Left lung (tissue), 10 donors: ENCODE data around the gene PIGN. TPM values are rescaled to one million over a fixed set of nuclear protein-coding genes. Genes with fewer than 3 reads are reported as not detected.

ENCODE experiments used
- ATAC-seq: fragments of 200-7000 bp; cut with Tn5 transposase; one replicate; pipeline ENCODE4 v1.9.1; 2020; ENCODE audit warnings: moderate library complexity
- DNase-seq, 4 donors: peaks; one replicate each; pipeline ENCODE4 v3.0.0-alpha.2; 2013 to 2020
- H3K27ac ChIP-seq, 2 donors: fragments of 200-600 bp; sonication (generic) in 1 of 2; one replicate each; pipeline versions ENCODE4 v1.5.0 to v1.8.0; 2020 to 2021
- H3K27me3 ChIP-seq, 2 donors: fragments of 200-600 bp; sonication (generic) in 1 of 2; one replicate each; pipeline versions ENCODE4 v1.5.0 to v1.8.0; 2020 to 2021
- H3K36me3 ChIP-seq, 2 donors: fragments of 200-600 bp; sonication (generic) in 1 of 2; one replicate each; pipeline versions ENCODE4 v1.5.0 to v1.8.0; 2020 to 2021
- H3K4me1 ChIP-seq, 2 donors: fragments of 200-600 bp; one replicate each; pipeline ENCODE4 v1.8.0; 2021
- H3K4me3 ChIP-seq, 2 donors: fragments of 200-600 bp; sonication (generic) in 1 of 2; one replicate each; pipeline versions ENCODE4 v1.5.0 to v1.8.0; 2020 to 2021; ENCODE audit warnings: mild to moderate bottlenecking in 1 of 2
- H3K9me3 ChIP-seq, 2 donors: fragments of 200-600 bp; sonication (generic) in 1 of 2; one replicate each; pipeline versions ENCODE4 v1.5.0 to v1.8.0; 2020 to 2021
- intact Hi-C, 2 donors: fragments of 100-400 bp; cut with DNase I; formaldehyde crosslinking; loops; one replicate each; pipeline versions ENCODE4 v1.11.2 to v1.14.2; 2022
- polyA plus RNA-seq, 6 donors: library from polyadenylated mRNA; unstranded; fragments of 120-200 nt; gene quantifications; one replicate each; pipeline ENCODE4 v1.2.1, GENCODE V29; 2013; ENCODE audit not compliant: insufficient read length in 6 of 6
- total RNA-seq, 2 donors: library from RNA; stranded (reverse); fragmentation: NEBNext Ultra II Directional; extraction: Animal tissue kit (Norgen Biotek cat#: 25700); gene quantifications; one replicate each; pipeline ENCODE4 v1.2.1, GENCODE V29; 2021
- TF ChIP-seq, protein P1 (sequence below), 2 donors: fragments of 200-600 bp; sonication (generic) in 1 of 2; IDR thresholded peaks; one replicate each; pipeline versions ENCODE4 v1.5.0 to v1.8.0; 2021; ENCODE audit warnings: antibody characterized with exemption in 2 of 2
- donor health status: DM: no; HTN: yes; CAD: no.
- donor health status: DM: no; HTN: no; CAD: no.

The PIGN gene
- total and polyA plus RNA-seq, 8 donors = 28.1 to 36.8 (median 29.5) TPM

GRCh38 chr18:62196980-62197379 lies 10.1 kb upstream of the PIGN start:
- TF ChIP-seq, protein P1, sequence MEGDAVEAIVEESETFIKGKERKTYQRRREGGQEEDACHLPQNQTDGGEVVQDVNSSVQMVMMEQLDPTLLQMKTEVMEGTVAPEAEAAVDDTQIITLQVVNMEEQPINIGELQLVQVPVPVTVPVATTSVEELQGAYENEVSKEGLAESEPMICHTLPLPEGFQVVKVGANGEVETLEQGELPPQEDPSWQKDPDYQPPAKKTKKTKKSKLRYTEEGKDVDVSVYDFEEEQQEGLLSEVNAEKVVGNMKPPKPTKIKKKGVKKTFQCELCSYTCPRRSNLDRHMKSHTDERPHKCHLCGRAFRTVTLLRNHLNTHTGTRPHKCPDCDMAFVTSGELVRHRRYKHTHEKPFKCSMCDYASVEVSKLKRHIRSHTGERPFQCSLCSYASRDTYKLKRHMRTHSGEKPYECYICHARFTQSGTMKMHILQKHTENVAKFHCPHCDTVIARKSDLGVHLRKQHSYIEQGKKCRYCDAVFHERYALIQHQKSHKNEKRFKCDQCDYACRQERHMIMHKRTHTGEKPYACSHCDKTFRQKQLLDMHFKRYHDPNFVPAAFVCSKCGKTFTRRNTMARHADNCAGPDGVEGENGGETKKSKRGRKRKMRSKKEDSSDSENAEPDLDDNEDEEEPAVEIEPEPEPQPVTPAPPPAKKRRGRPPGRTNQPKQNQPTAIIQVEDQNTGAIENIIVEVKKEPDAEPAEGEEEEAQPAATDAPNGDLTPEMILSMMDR (IDR thresholded peaks at IDR 0.05) = no peak
- intact Hi-C loops = no loop called here
- ATAC-seq = no peak

DNA sequence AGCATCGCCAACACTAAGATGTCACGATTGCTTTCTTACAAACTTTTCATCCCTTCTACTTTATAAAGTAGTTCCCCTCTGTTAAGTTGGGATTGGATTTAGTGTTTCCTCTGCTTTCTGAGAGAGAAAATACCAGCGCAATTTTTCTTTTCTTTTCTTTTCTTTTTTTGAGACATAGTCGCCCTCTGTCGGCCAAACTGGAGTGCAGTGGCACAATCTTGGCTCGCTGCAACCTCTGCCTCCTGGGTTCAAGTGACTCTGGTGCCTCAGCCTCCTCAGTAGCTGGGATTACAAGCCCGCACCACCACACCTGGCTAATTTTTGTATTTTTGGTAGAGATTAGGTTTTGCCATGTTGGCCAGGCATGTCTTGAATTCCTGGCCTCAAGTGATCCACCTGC lies 9.2 kb upstream of the PIGN start:
- DNase-seq = no peak
- H3K4me3 ChIP-seq = no peak overlapping the region
- peaks cover 0 to 53% of the 10 kb centered on the region in 2 donors for H3K4me1 ChIP-seq
- no peaks in the 10 kb centered on the region for H3K36me3 ChIP-seq
- no peaks in the 10 kb centered on the region for H3K27me3 ChIP-seq
- intact Hi-C loops = no loop called here
- no peak for ATAC-seq
- no peak overlapping the region for H3K27ac ChIP-seq
- no peaks in the 10 kb centered on the region for H3K9me3 ChIP-seq
- TF ChIP-seq, protein P1 (IDR thresholded peaks at IDR 0.05) = no peak

More at GRCh38 chr18:62196980-62197379, 10.1 kb upstream of the PIGN start:
- Histone ChIP-seq H3K27ac (no peak overlapping the region), H3K9me3 (no peaks in the 10 kb centered on the region), H3K27me3 (no peaks in the 10 kb centered on the region), H3K36me3 (no peaks in the 10 kb centered on the region), H3K4me1 (peaks cover 0 to 47% of the 10 kb centered on the region in 2 donors), H3K4me3 (no peak overlapping the region)
- DNase-seq = no peak

GRCh38 chr18:62189208-62189607 lies 2.4 kb upstream of the PIGN start:
- H3K27me3 ChIP-seq = no peaks in the 10 kb centered on the region
- H3K27ac ChIP-seq = no peak overlapping the region
- no peaks in the 10 kb centered on the region for H3K9me3 ChIP-seq
- peak overlapping the region in 1 of 2 donors; percentile 82 for H3K4me3 ChIP-seq
- intact Hi-C loops = loop anchor here in 1 of 2 donors (10.0 kb wide), 1 partner anchor 56 kb away; no protein-coding TSS in a partner anchor
- TF ChIP-seq, protein P1 (IDR thresholded peaks at IDR 0.05) = no peak
- peaks cover 14 to 70% of the 10 kb centered on the region in 2 donors for H3K4me1 ChIP-seq
- DNase-seq = no peak
- ATAC-seq = no peak
- no peaks in the 10 kb centered on the region for H3K36me3 ChIP-seq

DNA sequence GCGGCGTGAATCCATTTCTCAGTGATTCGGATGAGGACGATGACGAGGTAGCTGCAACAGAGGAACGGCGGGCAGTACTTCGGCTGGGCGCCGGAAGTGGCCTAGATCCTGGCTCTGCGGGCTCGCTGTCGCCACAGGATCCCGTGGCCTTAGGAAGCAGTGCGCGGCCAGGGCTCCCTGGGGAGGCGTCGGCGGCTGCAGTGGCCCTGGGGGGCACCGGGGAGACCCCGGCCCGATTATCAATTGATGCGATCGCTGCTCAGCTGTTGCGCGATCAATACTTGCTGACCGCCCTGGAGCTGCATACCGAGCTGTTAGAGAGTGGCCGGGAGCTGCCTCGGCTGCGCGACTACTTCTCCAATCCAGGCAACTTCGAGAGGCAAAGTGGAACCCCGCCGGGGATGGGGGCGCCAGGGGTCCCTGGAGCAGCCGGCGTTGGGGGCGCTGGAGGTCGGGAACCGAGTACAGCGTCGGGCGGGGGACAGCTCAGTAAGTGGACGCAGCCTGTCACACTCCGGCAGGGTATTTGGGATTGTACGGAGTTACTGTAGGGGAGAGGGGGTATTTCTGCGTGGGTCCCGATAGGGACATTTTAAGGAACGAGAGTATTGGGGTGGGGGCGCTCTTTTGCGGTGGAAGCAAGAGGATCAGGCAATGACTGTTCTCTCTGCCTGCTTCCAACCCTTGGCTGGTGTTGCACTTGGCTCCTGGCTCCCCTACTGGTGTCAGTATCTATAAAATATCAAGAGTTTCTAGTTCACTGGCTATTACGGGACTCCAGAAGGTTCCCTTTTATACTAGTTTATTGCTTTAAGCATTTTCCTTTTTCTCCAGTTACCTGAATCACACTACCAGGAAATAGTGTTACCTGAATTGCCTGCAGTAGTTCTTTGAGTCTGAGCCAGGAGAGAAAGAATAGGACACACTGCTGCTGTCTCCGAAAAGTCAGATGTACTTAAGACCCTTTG lies 971 bp upstream of the PIGN start:
- no peaks in the 10 kb centered on the region for H3K27me3 ChIP-seq
- H3K27ac ChIP-seq = peak overlapping the region; percentile 71 to 86
- peak overlapping the region; percentile 82 to 93 for H3K4me3 ChIP-seq
- H3K36me3 ChIP-seq = no peaks in the 10 kb centered on the region
- TF ChIP-seq, protein P1 (IDR thresholded peaks at IDR 0.05) = no peak
- H3K4me1 ChIP-seq = peaks cover 14 to 59% of the 10 kb centered on the region in 2 donors
- intact Hi-C loops = loop anchor here in 1 of 2 donors (10.0 kb wide), 1 partner anchor 57 kb away; no protein-coding TSS in a partner anchor
- ATAC-seq (peak; percentile 24), DNase-seq (peak in 3 of 4 donors; percentile 7 to 86 (median 11))
- no peaks in the 10 kb centered on the region for H3K9me3 ChIP-seq

DNA sequence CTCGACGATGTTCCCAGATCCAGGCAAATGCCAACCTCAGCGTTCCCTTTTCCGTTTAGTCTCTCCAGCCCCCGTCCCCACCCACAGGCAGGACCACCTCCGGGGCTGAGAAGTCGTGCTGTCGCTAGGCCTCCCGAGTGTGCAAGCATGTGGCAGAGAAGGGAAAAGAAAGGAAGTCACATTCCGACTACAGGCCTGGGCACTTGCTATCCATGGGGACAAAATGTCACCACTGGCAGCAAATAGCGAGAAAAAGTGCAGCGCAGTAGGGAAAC lies 420 bp downstream of the PIGN start:
- no peaks in the 10 kb centered on the region for H3K9me3 ChIP-seq
- no peak for DNase-seq
- ATAC-seq = no peak
- peak overlapping the region; percentile 75 to 86 for H3K27ac ChIP-seq
- peaks cover 14 to 57% of the 10 kb centered on the region in 2 donors for H3K4me1 ChIP-seq
- no peaks in the 10 kb centered on the region for H3K36me3 ChIP-seq
- peak overlapping the region; percentile 82 to 93 for H3K4me3 ChIP-seq
- H3K27me3 ChIP-seq = no peaks in the 10 kb centered on the region
- TF ChIP-seq, protein P1 (IDR thresholded peaks at IDR 0.05) = no peak
- intact Hi-C loops = loop anchor here in 1 of 2 donors (10.0 kb wide), 1 partner anchor 58 kb away; no protein-coding TSS in a partner anchor
